Neural progenitor cell (in vitro differentiated cells): ENCODE data around the gene PLCXD3.

Source experiments
- EZH2 ChIP-seq: fragments of 200-600 bp; sonication (generic); IDR thresholded peaks from 2 replicates; pipeline ENCODE4 v1.6.1; 2017; ENCODE audit warnings: antibody characterized with exemption, mild to moderate bottlenecking, moderate library complexity
- TF ChIP-seq, protein P1 (sequence below): fragments of 200-600 bp; sonication (generic); IDR thresholded peaks from 2 replicates; pipeline ENCODE4 v1.5.1; 2017; ENCODE audit warnings: antibody characterized with exemption, mild to moderate bottlenecking

DNA sequence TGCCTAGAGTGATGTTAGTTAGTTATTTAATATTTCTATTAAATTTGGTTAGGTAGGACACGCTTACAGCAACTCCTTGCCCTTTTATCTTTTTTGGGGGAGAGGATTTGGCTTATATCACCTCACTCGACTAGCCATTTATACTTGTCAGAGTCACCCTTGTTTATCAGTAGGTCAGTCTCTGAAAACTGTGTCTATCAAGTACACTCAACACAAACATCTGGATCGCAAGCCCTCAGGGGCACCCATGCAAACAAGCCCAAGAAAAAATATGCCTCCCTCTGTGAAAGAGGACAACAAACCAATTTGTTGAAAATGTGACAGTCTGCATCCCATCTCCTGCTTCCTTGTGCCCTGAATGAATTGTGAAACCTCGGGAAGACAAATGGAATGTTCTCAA, 139.9 kb downstream of the PLCXD3 start:
- no peak for TF ChIP-seq EZH2
- TF ChIP-seq, protein P1, sequence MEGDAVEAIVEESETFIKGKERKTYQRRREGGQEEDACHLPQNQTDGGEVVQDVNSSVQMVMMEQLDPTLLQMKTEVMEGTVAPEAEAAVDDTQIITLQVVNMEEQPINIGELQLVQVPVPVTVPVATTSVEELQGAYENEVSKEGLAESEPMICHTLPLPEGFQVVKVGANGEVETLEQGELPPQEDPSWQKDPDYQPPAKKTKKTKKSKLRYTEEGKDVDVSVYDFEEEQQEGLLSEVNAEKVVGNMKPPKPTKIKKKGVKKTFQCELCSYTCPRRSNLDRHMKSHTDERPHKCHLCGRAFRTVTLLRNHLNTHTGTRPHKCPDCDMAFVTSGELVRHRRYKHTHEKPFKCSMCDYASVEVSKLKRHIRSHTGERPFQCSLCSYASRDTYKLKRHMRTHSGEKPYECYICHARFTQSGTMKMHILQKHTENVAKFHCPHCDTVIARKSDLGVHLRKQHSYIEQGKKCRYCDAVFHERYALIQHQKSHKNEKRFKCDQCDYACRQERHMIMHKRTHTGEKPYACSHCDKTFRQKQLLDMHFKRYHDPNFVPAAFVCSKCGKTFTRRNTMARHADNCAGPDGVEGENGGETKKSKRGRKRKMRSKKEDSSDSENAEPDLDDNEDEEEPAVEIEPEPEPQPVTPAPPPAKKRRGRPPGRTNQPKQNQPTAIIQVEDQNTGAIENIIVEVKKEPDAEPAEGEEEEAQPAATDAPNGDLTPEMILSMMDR = no peak
